Measurements from ENCODE around the gene PPP4R3A.
"Not testable (repeated sequence)": the region's sequence is repeated elsewhere in the genome, so short reads cannot be mapped to it uniquely, and the experiment has no call there.

Gene PPP4R3A

GRCh38 chr14:91510171-91511042, at the start of gene PPP4R3A:
TSS of gene PPP4R3A (minus strand) at chr14:91510310. CDS start at chr14:91509647, 663 bp downstream.
- H3K4me3 ChIP-seq (ENCODE audit: low read depth, low read length): peak within 1 kb of the TSS; percentile 94
- DNase-seq (ENCODE audit: low read depth): peak; percentile 96

GRCh38 chr14:91555531-91555930, 45.4 kb upstream of the PPP4R3A start:
- no peak for DNase-seq (ENCODE audit: low read depth)
- no peak overlapping the region for H3K4me3 ChIP-seq (ENCODE audit: low read depth, low read length)

GRCh38 chr14:91554535-91555332, 44.6 kb upstream of the PPP4R3A start:
- no peak for DNase-seq (ENCODE audit: low read depth)
- no peak overlapping the region for H3K4me3 ChIP-seq (ENCODE audit: low read depth, low read length)

GRCh38 chr14:91548108-91548507, 38.0 kb upstream of the PPP4R3A start:
- no peak overlapping the region for H3K4me3 ChIP-seq (ENCODE audit: low read depth, low read length)
- DNase-seq (ENCODE audit: low read depth): no peak

GRCh38 chr14:91545946-91546716, 36.0 kb upstream of the PPP4R3A start:
- DNase-seq (ENCODE audit: low read depth): no peak
- H3K4me3 ChIP-seq (ENCODE audit: low read depth, low read length): no peak overlapping the region

- no peak for DNase-seq (ENCODE audit: low read depth)
Observed at GRCh38 chr14:91545204-91545603, 35.1 kb upstream of the PPP4R3A start.

GRCh38 chr14:91536327-91536726, 26.2 kb upstream of the PPP4R3A start:
- H3K4me3 ChIP-seq (ENCODE audit: low read depth, low read length): no peak overlapping the region
- DNase-seq (ENCODE audit: low read depth): no peak

More at GRCh38 chr14:91545204-91545603, 35.1 kb upstream of the PPP4R3A start:
- H3K4me3 ChIP-seq (ENCODE audit: low read depth, low read length): no peak overlapping the region

GRCh38 chr14:91534059-91534458, 23.9 kb upstream of the PPP4R3A start:
- not testable (repeated sequence) for DNase-seq (ENCODE audit: low read depth); H3K4me3 ChIP-seq (ENCODE audit: low read depth, low read length)

- no peak for DNase-seq (ENCODE audit: low read depth)
Observed at GRCh38 chr14:91533623-91534022, 23.5 kb upstream of the PPP4R3A start.

GRCh38 chr14:91523972-91524371, 13.9 kb upstream of the PPP4R3A start:
- no peak for DNase-seq (ENCODE audit: low read depth)
- no peak overlapping the region for H3K4me3 ChIP-seq (ENCODE audit: low read depth, low read length)

More at GRCh38 chr14:91533623-91534022, 23.5 kb upstream of the PPP4R3A start:
- H3K4me3 ChIP-seq (ENCODE audit: low read depth, low read length): no peak overlapping the region

- DNase-seq (ENCODE audit: low read depth): no peak
Observed at GRCh38 chr14:91521061-91521640, 11.0 kb upstream of the PPP4R3A start.

GRCh38 chr14:91520138-91520537, 10.0 kb upstream of the PPP4R3A start:
- DNase-seq (ENCODE audit: low read depth): no peak
- no peak overlapping the region for H3K4me3 ChIP-seq (ENCODE audit: low read depth, low read length)

More at GRCh38 chr14:91521061-91521640, 11.0 kb upstream of the PPP4R3A start:
- no peak overlapping the region for H3K4me3 ChIP-seq (ENCODE audit: low read depth, low read length)

GRCh38 chr14:91519239-91520036, 9.3 kb upstream of the PPP4R3A start:
- no peak overlapping the region for H3K4me3 ChIP-seq (ENCODE audit: low read depth, low read length)
- no peak for DNase-seq (ENCODE audit: low read depth)

GRCh38 chr14:91516663-91517388, 6.7 kb upstream of the PPP4R3A start:
- H3K4me3 ChIP-seq (ENCODE audit: low read depth, low read length): no peak overlapping the region
- no peak for DNase-seq (ENCODE audit: low read depth)

- no peak for DNase-seq (ENCODE audit: low read depth)
- H3K4me3 ChIP-seq (ENCODE audit: low read depth, low read length): no peak overlapping the region
Observed at GRCh38 chr14:91515979-91516378, 5.9 kb upstream of the PPP4R3A start.

- no peak for DNase-seq (ENCODE audit: low read depth)
- H3K4me3 ChIP-seq (ENCODE audit: low read depth, low read length): peak overlapping the region; percentile 94
Observed at GRCh38 chr14:91511043-91511383, 903 bp upstream of the PPP4R3A start.

GRCh38 chr14:91509878-91510170, 286 bp downstream of the PPP4R3A start:
- H3K4me3 ChIP-seq (ENCODE audit: low read depth, low read length): peak overlapping the region; percentile 94
- no peak for DNase-seq (ENCODE audit: low read depth)

Data from skeletal muscle cell (primary cell).